Retinal pigment epithelial cell (primary cell): ENCODE results near the gene MEP1A.

Source experiments
- DNase-seq: peaks from one replicate; pipeline ENCODE4 v3.0.0-alpha.2; 2010; ENCODE audit warnings: low read depth
- H3K4me3 ChIP-seq: 2 replicates; pipeline ENCODE4 v1.5.1; 2011; ENCODE audit warnings: mild to moderate bottlenecking, low read length, control low read depth, moderate library complexity
- CTCF ChIP-seq: conservative IDR thresholded peaks from 2 replicates; pipeline ENCODE4 v1.5.1; 2011; ENCODE audit warnings: low read depth, low read length, control low read depth, inconsistent platforms

Gene MEP1A

GRCh38 chr6:46888578-46888977 is 95.4 kb downstream of the MEP1A start:
- TF ChIP-seq CTCF: no peak
- no peak overlapping the region for H3K4me3 ChIP-seq
- no peak for DNase-seq
